Type B pancreatic cell (in vitro differentiated cells): Measurements from ENCODE around the gene EDA. TPM values are rescaled to one million over a fixed set of nuclear protein-coding genes. Genes with fewer than 3 reads are reported as not detected.
A peak's percentile ranks its signal among the peaks of the same experiment; 100 is the strongest.

ENCODE experiments used
- DNase-seq: peaks from one replicate; pipeline ENCODE4 v3.0.0; 2021; ENCODE audit warnings: mixed read lengths; ENCODE audit not compliant: unreplicated experiment; ENCODE audit errors: extremely low spot score
- H3K27ac Mint-ChIP-seq: 2 replicates; pipeline ENCODE4 v1.8.0; 2021; ENCODE audit warnings: mild to moderate bottlenecking, mixed read lengths
- H3K27me3 Mint-ChIP-seq: 2 replicates; pipeline ENCODE4 v1.8.0; 2021; ENCODE audit warnings: mixed read lengths
- H3K36me3 Mint-ChIP-seq: 2 replicates; pipeline ENCODE4 v1.8.0; 2021; ENCODE audit warnings: mixed read lengths
- H3K4me1 Mint-ChIP-seq: one replicate; pipeline ENCODE4 v1.8.0; 2021; ENCODE audit warnings: mixed read lengths; ENCODE audit not compliant: unreplicated experiment
- H3K4me3 Mint-ChIP-seq: 2 replicates; pipeline ENCODE4 v1.8.0; 2021; ENCODE audit warnings: mild to moderate bottlenecking, mixed read lengths
- H3K9me3 Mint-ChIP-seq: 2 replicates; pipeline ENCODE4 v1.8.0; 2021; ENCODE audit warnings: mixed read lengths
- total RNA-seq: library from RNA; stranded (reverse); gene quantifications from 2 replicates; pipeline ENCODE4 v1.2.1, GENCODE V29; 2021; ENCODE audit warnings: low replicate concordance
- TF ChIP-seq, protein P1 (sequence below): fragments of 200-600 bp; sonication (generic); conservative IDR thresholded peaks from 2 replicates; pipeline ENCODE4 v1.5.0; 2021; ENCODE audit warnings: antibody characterized with exemption, mild to moderate bottlenecking

The EDA gene
- total RNA-seq, 1 donor from 2014 or later = 4.4 TPM

- Mint-ChIP-seq H3K27me3 (no peaks in the 10 kb centered on the region), H3K4me3 (no peak overlapping the region), H3K4me1 (no peaks in the 10 kb centered on the region), H3K27ac (no peak overlapping the region), H3K36me3 (no peaks in the 10 kb centered on the region), H3K9me3 (peaks cover 3% of the 10 kb centered on the region)
- no peak for DNase-seq
- TF ChIP-seq, protein P1, sequence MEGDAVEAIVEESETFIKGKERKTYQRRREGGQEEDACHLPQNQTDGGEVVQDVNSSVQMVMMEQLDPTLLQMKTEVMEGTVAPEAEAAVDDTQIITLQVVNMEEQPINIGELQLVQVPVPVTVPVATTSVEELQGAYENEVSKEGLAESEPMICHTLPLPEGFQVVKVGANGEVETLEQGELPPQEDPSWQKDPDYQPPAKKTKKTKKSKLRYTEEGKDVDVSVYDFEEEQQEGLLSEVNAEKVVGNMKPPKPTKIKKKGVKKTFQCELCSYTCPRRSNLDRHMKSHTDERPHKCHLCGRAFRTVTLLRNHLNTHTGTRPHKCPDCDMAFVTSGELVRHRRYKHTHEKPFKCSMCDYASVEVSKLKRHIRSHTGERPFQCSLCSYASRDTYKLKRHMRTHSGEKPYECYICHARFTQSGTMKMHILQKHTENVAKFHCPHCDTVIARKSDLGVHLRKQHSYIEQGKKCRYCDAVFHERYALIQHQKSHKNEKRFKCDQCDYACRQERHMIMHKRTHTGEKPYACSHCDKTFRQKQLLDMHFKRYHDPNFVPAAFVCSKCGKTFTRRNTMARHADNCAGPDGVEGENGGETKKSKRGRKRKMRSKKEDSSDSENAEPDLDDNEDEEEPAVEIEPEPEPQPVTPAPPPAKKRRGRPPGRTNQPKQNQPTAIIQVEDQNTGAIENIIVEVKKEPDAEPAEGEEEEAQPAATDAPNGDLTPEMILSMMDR = no peak
These were observed 426.8 kb downstream of the EDA start for GRCh38 chrX:70042399-70043371.

DNA sequence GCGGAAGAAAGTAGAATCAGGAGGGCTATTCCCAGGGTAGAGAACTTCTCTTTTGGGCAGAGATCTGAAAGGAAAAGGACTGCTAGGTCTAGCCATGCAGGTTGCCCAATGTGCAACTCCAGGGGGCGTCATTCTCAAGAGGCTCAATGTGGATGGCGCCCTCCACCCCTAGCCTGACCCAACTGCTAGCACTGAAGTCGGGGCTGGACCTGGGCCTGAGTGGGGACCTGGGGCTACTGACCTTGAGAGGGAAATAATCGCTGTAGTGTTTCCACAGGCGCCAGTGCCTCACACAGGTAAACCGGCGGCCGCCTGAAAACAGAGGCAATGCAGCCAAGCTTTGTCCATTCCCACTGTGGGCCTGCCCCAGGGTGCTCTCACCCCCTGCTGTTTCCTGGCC is 427.8 kb downstream of the EDA start:
- Mint-ChIP-seq H3K9me3 (peaks cover 3% of the 10 kb centered on the region), H3K27me3 (no peaks in the 10 kb centered on the region), H3K4me1 (no peaks in the 10 kb centered on the region), H3K27ac (no peak overlapping the region), H3K4me3 (no peak overlapping the region), H3K36me3 (no peaks in the 10 kb centered on the region)
- peak; percentile 47 for DNase-seq
- TF ChIP-seq, protein P1 = no peak

DNA sequence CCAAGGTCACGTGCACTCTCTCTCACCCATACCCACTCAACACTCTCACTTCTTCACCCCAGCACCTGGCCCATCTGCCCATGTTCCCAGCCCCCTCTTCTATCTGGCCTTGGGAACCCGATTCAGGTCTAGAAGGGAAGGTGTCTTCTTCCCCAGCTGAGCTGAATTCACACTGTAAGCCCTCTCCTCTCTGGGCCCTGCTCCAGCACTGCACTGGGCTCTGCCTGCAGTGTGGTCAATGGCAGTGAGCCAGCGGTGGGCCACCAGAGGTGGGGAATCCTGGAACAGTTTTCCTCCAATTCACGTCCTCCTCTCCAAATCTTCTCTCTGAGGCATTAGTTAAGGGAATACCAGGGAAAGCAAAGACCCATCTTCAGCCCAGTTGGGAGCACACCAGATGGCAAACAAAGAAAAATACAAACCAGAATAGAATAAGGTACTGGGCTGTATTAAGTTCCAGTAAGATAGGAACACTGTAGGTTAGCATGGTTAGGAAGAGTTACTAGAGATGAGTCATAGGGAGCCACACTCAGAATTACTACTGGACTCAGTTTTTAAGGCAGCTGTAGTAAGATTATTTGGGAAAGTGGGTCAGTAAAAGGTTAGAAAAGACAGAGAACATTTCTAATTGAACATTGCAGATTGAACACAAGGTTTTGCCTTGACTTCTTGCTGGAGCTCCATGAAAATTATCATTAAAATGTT is 428.8 kb downstream of the EDA start:
- peak; percentile 29 for DNase-seq
- TF ChIP-seq, protein P1 = no peak
- H3K27me3 Mint-ChIP-seq = no peaks in the 10 kb centered on the region
- no peaks in the 10 kb centered on the region for H3K36me3 Mint-ChIP-seq
- peaks cover 3% of the 10 kb centered on the region for H3K9me3 Mint-ChIP-seq
- no peaks in the 10 kb centered on the region for H3K4me1 Mint-ChIP-seq
- no peak overlapping the region for H3K27ac Mint-ChIP-seq
- H3K4me3 Mint-ChIP-seq = no peak overlapping the region

- Mint-ChIP-seq H3K27ac (no peak overlapping the region), H3K27me3 (no peaks in the 10 kb centered on the region), H3K4me1 (no peaks in the 10 kb centered on the region), H3K36me3 (no peaks in the 10 kb centered on the region), H3K9me3 (peaks cover 3% of the 10 kb centered on the region), H3K4me3 (no peak overlapping the region)
- TF ChIP-seq, protein P1 = no peak
- no peak for DNase-seq
These were observed 431.1 kb downstream of the EDA start for GRCh38 chrX:70046978-70047377.

GRCh38 chrX:70049406-70049805 is 433.5 kb downstream of the EDA start:
- TF ChIP-seq, protein P1 = no peak
- no peaks in the 10 kb centered on the region for H3K27me3 Mint-ChIP-seq
- no peak for DNase-seq
- H3K36me3 Mint-ChIP-seq = no peaks in the 10 kb centered on the region
- H3K4me3 Mint-ChIP-seq = no peak overlapping the region
- no peaks in the 10 kb centered on the region for H3K4me1 Mint-ChIP-seq
- H3K27ac Mint-ChIP-seq = no peak overlapping the region
- no peaks in the 10 kb centered on the region for H3K9me3 Mint-ChIP-seq
